Nephron (organoid): ENCODE measurements around the gene OBP2B.

Source experiments
- H3K27ac Mint-ChIP-seq, 3 experiments: 2 replicates each; pipeline ENCODE4 v1.8.0; 2020; ENCODE audit warnings: mixed read lengths in 3 of 3, mild to moderate bottlenecking in 2 of 3, moderate library complexity in 1 of 3
- H3K27me3 Mint-ChIP-seq: 2 replicates; pipeline ENCODE4 v1.8.0; 2021; ENCODE audit warnings: low read depth, mild to moderate bottlenecking, moderate library complexity, mixed read lengths
- H3K36me3 Mint-ChIP-seq: 2 replicates; pipeline ENCODE4 v1.8.0; 2020; ENCODE audit warnings: low read depth, mixed read lengths
- H3K4me1 Mint-ChIP-seq: 2 replicates; pipeline ENCODE4 v1.8.0; 2020; ENCODE audit warnings: mixed read lengths
- H3K4me3 Mint-ChIP-seq, 3 experiments: 2 replicates each; pipeline ENCODE4 v1.8.0; 2020; ENCODE audit warnings: mild to moderate bottlenecking in 3 of 3, mixed read lengths in 3 of 3, moderate library complexity in 2 of 3
- H3K9me3 Mint-ChIP-seq: 2 replicates; pipeline ENCODE4 v1.8.0; 2020; ENCODE audit warnings: mixed read lengths
- CTCF ChIP-seq, 3 experiments: fragments of 200-600 bp; sonication (generic); IDR thresholded peaks; one replicate each; pipeline ENCODE4 v1.5.0; 2021; ENCODE audit warnings: antibody characterized with exemption in 3 of 3; ENCODE audit not compliant: unreplicated experiment in 3 of 3

The OBP2B gene

DNA sequence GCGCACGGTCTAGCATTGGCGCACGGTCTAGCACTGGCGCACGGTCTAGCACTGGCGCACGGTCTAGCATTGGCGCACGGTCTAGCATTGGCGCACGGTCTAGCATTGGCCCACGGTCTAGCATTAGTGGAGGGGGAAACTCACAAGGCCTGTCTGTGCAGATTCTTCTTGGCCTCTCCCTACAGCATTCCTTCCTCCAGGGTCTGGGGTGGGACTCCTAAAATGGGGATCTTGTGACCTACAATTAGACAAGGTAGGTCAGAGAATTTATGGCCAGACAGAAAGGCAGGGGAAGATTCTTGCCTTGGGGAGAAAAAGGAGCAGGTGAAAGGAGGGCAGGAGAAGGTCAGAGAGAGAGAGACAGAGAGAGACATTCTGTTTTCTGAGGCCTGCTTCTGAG is 39.9 kb downstream of the OBP2B start:
- Mint-ChIP-seq H3K4me1 (peaks cover 4% of the 10 kb centered on the region), H3K36me3 (no peaks in the 10 kb centered on the region), H3K4me3 (no peak overlapping the region), H3K27me3 (peaks cover 8% of the 10 kb centered on the region), H3K27ac (no peak overlapping the region), H3K9me3 (no peaks in the 10 kb centered on the region)
- TF ChIP-seq CTCF (IDR thresholded peaks at IDR 0.05; ENCODE audit: unreplicated experiment in 3 of 3) = no peak

- Mint-ChIP-seq H3K4me3 (no peak overlapping the region), H3K27ac (no peak overlapping the region), H3K36me3 (no peaks in the 10 kb centered on the region), H3K9me3 (no peaks in the 10 kb centered on the region), H3K4me1 (peaks cover 4% of the 10 kb centered on the region), H3K27me3 (peaks cover 8% of the 10 kb centered on the region)
- TF ChIP-seq CTCF (IDR thresholded peaks at IDR 0.05; ENCODE audit: unreplicated experiment in 3 of 3) = no peak
Measured at GRCh38 chr9:133168432-133168831, 40.6 kb downstream of the OBP2B start.

GRCh38 chr9:133167769-133168168 is 41.3 kb downstream of the OBP2B start:
- Mint-ChIP-seq H3K36me3 (no peaks in the 10 kb centered on the region), H3K4me1 (peaks cover 4% of the 10 kb centered on the region), H3K27ac (no peak overlapping the region), H3K9me3 (no peaks in the 10 kb centered on the region), H3K27me3 (peaks cover 8% of the 10 kb centered on the region), H3K4me3 (no peak overlapping the region)
- TF ChIP-seq CTCF (IDR thresholded peaks at IDR 0.05; ENCODE audit: unreplicated experiment in 3 of 3) = no peak

GRCh38 chr9:133167096-133167730 is 41.8 kb downstream of the OBP2B start:
- no peak overlapping the region for H3K27ac Mint-ChIP-seq
- H3K9me3 Mint-ChIP-seq = no peaks in the 10 kb centered on the region

DNA sequence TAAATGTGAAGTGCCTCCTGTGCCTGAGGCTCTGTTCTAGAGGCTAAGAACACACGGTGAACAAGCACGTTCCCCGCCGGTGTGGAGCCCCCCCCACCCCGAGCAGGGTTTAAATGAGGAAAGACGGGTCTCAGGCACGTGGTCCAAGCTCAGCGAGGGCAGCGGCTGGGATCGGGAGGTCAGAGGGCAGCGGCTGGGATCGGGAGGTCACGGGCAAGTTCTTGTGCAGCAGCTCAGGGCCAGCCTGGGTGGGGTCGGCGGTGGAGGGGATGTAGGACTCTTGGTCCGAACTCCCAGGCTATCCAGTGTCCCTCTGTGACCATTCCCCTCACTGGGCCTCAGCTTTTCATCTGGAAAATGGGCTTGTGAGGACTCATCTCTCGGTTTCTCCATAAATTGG is 42.7 kb downstream of the OBP2B start:
- no peaks in the 10 kb centered on the region for H3K9me3 Mint-ChIP-seq
- no peak overlapping the region for H3K4me3 Mint-ChIP-seq
- peaks cover 4% of the 10 kb centered on the region for H3K4me1 Mint-ChIP-seq
- H3K27ac Mint-ChIP-seq = no peak overlapping the region
- TF ChIP-seq CTCF (IDR thresholded peaks at IDR 0.05; ENCODE audit: unreplicated experiment in 3 of 3) = no peak
- no peaks in the 10 kb centered on the region for H3K36me3 Mint-ChIP-seq
- H3K27me3 Mint-ChIP-seq = peaks cover 12% of the 10 kb centered on the region

More at GRCh38 chr9:133167096-133167730, 41.8 kb downstream of the OBP2B start:
- Mint-ChIP-seq H3K36me3 (no peaks in the 10 kb centered on the region), H3K4me3 (no peak overlapping the region), H3K4me1 (peaks cover 4% of the 10 kb centered on the region), H3K27me3 (peaks cover 13% of the 10 kb centered on the region)
- TF ChIP-seq CTCF (IDR thresholded peaks at IDR 0.05; ENCODE audit: unreplicated experiment in 3 of 3) = no peak

DNA sequence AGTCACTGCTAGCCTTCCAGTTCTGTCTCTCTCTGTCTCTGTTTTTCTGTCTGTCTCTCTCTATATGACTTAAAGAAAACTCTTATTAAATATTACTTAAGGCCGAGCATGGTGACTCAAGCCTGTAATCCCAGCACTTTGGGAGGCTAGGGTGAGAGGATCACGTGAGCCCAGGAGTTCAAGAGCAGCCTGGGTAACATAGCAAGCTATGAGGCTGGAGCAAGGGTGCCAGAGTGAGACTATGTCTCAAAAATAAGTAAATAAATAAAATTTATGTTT is 43.7 kb downstream of the OBP2B start:
- no peaks in the 10 kb centered on the region for H3K9me3 Mint-ChIP-seq
- H3K4me1 Mint-ChIP-seq = peaks cover 9% of the 10 kb centered on the region
- no peak for TF ChIP-seq CTCF (IDR thresholded peaks at IDR 0.05; ENCODE audit: unreplicated experiment in 3 of 3)
- peaks cover 19% of the 10 kb centered on the region for H3K27me3 Mint-ChIP-seq
- no peaks in the 10 kb centered on the region for H3K36me3 Mint-ChIP-seq
- peak overlapping the region in 2 of 3 experiments; percentile 35 to 61 for H3K4me3 Mint-ChIP-seq
- H3K27ac Mint-ChIP-seq = peak overlapping the region in 1 of 3 experiments; percentile 42
